B cell (primary cell): ENCODE data around the gene ZNF423. TPM values are rescaled to one million over a fixed set of nuclear protein-coding genes. Genes with fewer than 3 reads are reported as not detected.

ENCODE experiments used
- ATAC-seq: fragments of 200-7000 bp; cut with Tn5 transposase; one replicate; pipeline ENCODE4 v1.10.0; 2021; ENCODE audit warnings: low read depth, mild to moderate bottlenecking, moderate number of reproducible peaks, moderate library complexity
- CTCF ChIA-PET: fragments of 350-600 bp; sonication (Branson Sonifier 250); formaldehyde crosslinking; loops from one replicate; lab custom pipeline; 2021; ENCODE audit warnings: antibody characterized with exemption, inconsistent platforms; lab: Charles Lee
- POLR2A ChIA-PET: fragments of 350-600 bp; sonication (Branson Sonifier 250); formaldehyde crosslinking; loops from one replicate; lab custom pipeline; 2021; ENCODE audit warnings: antibody characterized with exemption; lab: Charles Lee
- DNase-seq: peaks from one replicate; pipeline ENCODE4 v3.0.0; 2013
- H2AFZ ChIP-seq: 2 replicates; pipeline ENCODE4 v1.6.1; 2012; ENCODE audit warnings: mild to moderate bottlenecking, low read depth, low read length; ENCODE audit not compliant: insufficient read depth, poor library complexity, severe bottlenecking
- H3K27ac ChIP-seq, 2 donors: 1 replicate in 1 of 2; 2 replicates in 1 of 2; pipeline ENCODE4 v1.5.1; 2012 to 2013; ENCODE audit warnings: low read length in 2 of 2, mild to moderate bottlenecking in 2 of 2, moderate library complexity in 1 of 2
- H3K27me3 ChIP-seq, 4 experiments: fragments of 200-600 bp in 1 of 4; sonication (generic) in 1 of 4; replicated peaks in 1 of 4; 1 replicate in 2 of 4; 2 replicates in 2 of 4; pipeline versions ENCODE4 v1.6.1 to v1.7.0; 2013 to 2016; ENCODE audit warnings: low read length in 3 of 4, mild to moderate bottlenecking in 2 of 4, mixed read lengths in 1 of 4, moderate library complexity in 1 of 4; ENCODE audit not compliant: insufficient read depth in 4 of 4, control insufficient read depth in 3 of 4; ENCODE audit errors: control extremely low read depth in 1 of 4
- H3K36me3 ChIP-seq, 2 experiments: replicated peaks in 1 of 2; 1 replicate in 1 of 2; 2 replicates in 1 of 2; pipeline versions ENCODE4 v1.6.1 to v1.7.1; 2013; ENCODE audit warnings: low read length in 1 of 2; ENCODE audit not compliant: insufficient read depth in 2 of 2, control insufficient read depth in 1 of 2; ENCODE audit errors: control extremely low read depth in 1 of 2, extremely low read depth in 1 of 2
- H3K4me1 ChIP-seq, 2 donors: fragments of 200-600 bp in 1 of 2; sonication (generic) in 1 of 2; 1 replicate in 1 of 2; 2 replicates in 1 of 2; pipeline versions ENCODE4 v1.5.1 to v1.6.1; 2013 to 2017; ENCODE audit warnings: low read length in 2 of 2; ENCODE audit not compliant: control insufficient read depth in 2 of 2, insufficient read depth in 2 of 2
- H3K4me2 ChIP-seq: replicated peaks from 2 replicates; pipeline ENCODE3; 2012; ENCODE audit warnings: mild to moderate bottlenecking, low read depth, low read length; ENCODE audit not compliant: poor library complexity, severe bottlenecking
- H3K4me3 ChIP-seq, 5 experiments: fragments of 200-600 bp in 1 of 5; sonication (generic) in 1 of 5; 1 replicate in 3 of 5; 2 replicates in 2 of 5; pipeline versions ENCODE4 v1.5.1 to v1.7.0; 2011 to 2016; ENCODE audit warnings: low read length in 4 of 5, mild to moderate bottlenecking in 4 of 5, low read depth in 2 of 5, control low read depth in 1 of 5, moderate library complexity in 1 of 5; ENCODE audit not compliant: insufficient read depth in 1 of 5; ENCODE audit errors: control extremely low read depth in 1 of 5, extremely low read depth in 1 of 5
- H3K79me2 ChIP-seq: fragments of 200-600 bp; sonication (generic); one replicate; pipeline ENCODE4 v1.6.0; 2016; ENCODE audit warnings: low read length; ENCODE audit not compliant: control insufficient read depth, insufficient read depth
- H3K9ac ChIP-seq: fragments of 200-600 bp; sonication (generic); 2 replicates; pipeline ENCODE4 v1.6.1; 2017; ENCODE audit warnings: mild to moderate bottlenecking, low read length, moderate library complexity
- H3K9me3 ChIP-seq, 3 donors: one replicate each; pipeline versions ENCODE4 v1.6.1 to v1.7.1; 2013; ENCODE audit warnings: low read length in 2 of 3; ENCODE audit not compliant: control insufficient read depth in 2 of 3, insufficient read depth in 1 of 3; ENCODE audit errors: control extremely low read depth in 1 of 3
- H4K20me1 ChIP-seq: 2 replicates; pipeline ENCODE4 v1.6.0; 2012; ENCODE audit warnings: mild to moderate bottlenecking, low read length; ENCODE audit not compliant: insufficient read depth, control insufficient read depth, poor library complexity, severe bottlenecking
- H3K27ac Mint-ChIP-seq: one replicate; pipeline ENCODE4 v1.8.0; 2021; ENCODE audit warnings: mixed read lengths
- H3K27me3 Mint-ChIP-seq: one replicate; pipeline ENCODE4 v1.8.0; 2021; ENCODE audit warnings: mixed read lengths
- H3K4me1 Mint-ChIP-seq: one replicate; pipeline ENCODE4 v1.8.0; 2021; ENCODE audit warnings: mixed read lengths
- H3K4me3 Mint-ChIP-seq: one replicate; pipeline ENCODE4 v1.8.0; 2021; ENCODE audit warnings: mixed read lengths
- H3K9me3 Mint-ChIP-seq: one replicate; pipeline ENCODE4 v1.8.0; 2022; ENCODE audit warnings: mixed read lengths; ENCODE audit not compliant: insufficient read depth
- CTCF ChIP-seq: fragments of 200-600 bp; IDR thresholded peaks from one replicate; pipeline ENCODE4 v1.8.0; 2022; ENCODE audit warnings: antibody characterized with exemption, mild to moderate bottlenecking
- EZH2 ChIP-seq: IDR thresholded peaks from 2 replicates; pipeline ENCODE4 v1.6.1; 2012; ENCODE audit warnings: borderline replicate concordance, low read depth, mild to moderate bottlenecking, moderate library complexity, low read length; ENCODE audit not compliant: insufficient read depth, poor library complexity, severe bottlenecking
- WGBS: methylation state at CpG from one replicate; pipeline ENCODE4 v1.1.5; 2013; ENCODE audit warnings: missing lambda C conversion rate; ENCODE audit not compliant: insufficient coverage; 5-methylcytosine and 5-hydroxymethylcytosine counted together
- intact Hi-C: fragments of 100-400 bp; cut with micrococcal nuclease; formaldehyde crosslinking; loops from one replicate; pipeline ENCODE4 v1.10.0; 2022
- polyA plus RNA-seq: library from polyadenylated mRNA; depleted of rRNA; stranded (reverse); fragments of >200 nt; gene quantifications from 2 replicates; pipeline ENCODE4 v1.2.3, GENCODE V29; 2012
- total RNA-seq, 2 donors: library from RNA; stranded (reverse); fragments of 120-200 nt in 1 of 2; gene quantifications; 1 replicate in 1 of 2; 2 replicates in 1 of 2; pipeline versions ENCODE4 v1.2.3 to v1.2.4, GENCODE V29; 2013 to 2022

The ZNF423 gene
- total and polyA plus RNA-seq, 2 donors (not counting 1 experiment from before 2014, with no cell fraction given): not detected

GRCh38 chr16:49834531-49835151 lies 21.3 kb downstream of the ZNF423 start:
- TF ChIP-seq EZH2: no peak
- no peak for TF ChIP-seq CTCF
- Mint-ChIP-seq H3K4me1 (peaks cover 21% of the 10 kb centered on the region), H3K27ac (no peak overlapping the region), H3K27me3 (peaks cover 14% of the 10 kb centered on the region), H3K9me3 (no peaks in the 10 kb centered on the region), H3K4me3 (no peak overlapping the region)
- Histone ChIP-seq H3K9me3 (peaks cover 0 to 7% (median 0%) of the 10 kb centered on the region in 3 donors), H3K27me3 (peaks cover 0 to 20% (median 5%) of the 10 kb centered on the region in 4 experiments), H3K4me1 (peaks cover 17 to 20% of the 10 kb centered on the region in 2 donors), H4K20me1 (no peaks in the 10 kb centered on the region), H3K4me3 (no peak overlapping the region), H3K9ac (no peak overlapping the region), H2AFZ (peak overlapping the region; percentile 28), H3K36me3 (no peaks in the 10 kb centered on the region), H3K4me2 (peak overlapping the region; percentile 48), H3K27ac (no peak overlapping the region), H3K79me2 (no peaks in the 10 kb centered on the region)
- intact Hi-C loops: no loop called here
- WGBS: 29% methylated on average over 17 of the region's 19 CpGs
- POLR2A ChIA-PET: no interaction called here
- ATAC-seq (no peak), DNase-seq (no peak)
- CTCF ChIA-PET: no interaction called here

- Histone ChIP-seq H3K27ac (no peak overlapping the region), H3K4me2 (no peak overlapping the region), H2AFZ (peak overlapping the region; percentile 28), H3K4me1 (peaks cover 17 to 20% of the 10 kb centered on the region in 2 donors), H3K79me2 (no peaks in the 10 kb centered on the region), H4K20me1 (no peaks in the 10 kb centered on the region), H3K9ac (no peak overlapping the region), H3K36me3 (no peaks in the 10 kb centered on the region), H3K27me3 (peaks cover 0 to 14% (median 2%) of the 10 kb centered on the region in 4 experiments), H3K4me3 (no peak overlapping the region), H3K9me3 (peaks cover 0 to 7% (median 0%) of the 10 kb centered on the region in 3 donors)
- H3K9me3 Mint-ChIP-seq: no peaks in the 10 kb centered on the region
- no peak for DNase-seq
- peaks cover 20% of the 10 kb centered on the region for H3K4me1 Mint-ChIP-seq
- WGBS: 95% methylated on average over 11 of the region's 13 CpGs
- ChIA-PET CTCF (no interaction called here), POLR2A (no interaction called here)
- peaks cover 14% of the 10 kb centered on the region for H3K27me3 Mint-ChIP-seq
- ATAC-seq: no peak
- TF ChIP-seq CTCF (no peak), EZH2 (no peak)
- no peak overlapping the region for H3K27ac Mint-ChIP-seq
- intact Hi-C loops: no loop called here
- no peak overlapping the region for H3K4me3 Mint-ChIP-seq
These were observed 21.9 kb downstream of the ZNF423 start for GRCh38 chr16:49833796-49834530.
